ENCODE results near the gene DAB2. TPM values are rescaled to one million over a fixed set of nuclear protein-coding genes. Genes with fewer than 3 reads are reported as not detected.

The DAB2 gene
- total RNA-seq, 1 experiment from 2014 or later, result 2.3 TPM

- Histone ChIP-seq H4K5ac (ENCODE audit: insufficient read length, low read depth, low read length) (no peak overlapping the region), H3K27me3 (ENCODE audit: insufficient read depth, low read length) (no peaks in the 10 kb centered on the region), H3K14ac (ENCODE audit: insufficient read depth, low read length) (no peak overlapping the region), H2BK120ac (ENCODE audit: low read depth, low read length, poor library complexity, severe bottlenecking) (no peak overlapping the region), H3K56ac (ENCODE audit: insufficient read length, low read depth, low read length) (no peak overlapping the region), H3T11ph (ENCODE audit: low read length) (no peak overlapping the region), H3K9me3 (ENCODE audit: control insufficient read depth, low read depth, low read length) (no peaks in the 10 kb centered on the region), H3K4me2 (ENCODE audit: insufficient read depth, insufficient read length, low read length) (no peak overlapping the region), H4K20me1 (ENCODE audit: control insufficient read depth, insufficient read depth, insufficient read length) (no peaks in the 10 kb centered on the region), H3K23ac (ENCODE audit: insufficient read length, low read depth, low read length) (no peak overlapping the region), H3K9ac (ENCODE audit: extremely low read depth, insufficient read length, low read length) (no peak overlapping the region), H2BK12ac (ENCODE audit: insufficient read length, low read depth, low read length) (no peak overlapping the region), H2AK5ac (ENCODE audit: insufficient read length, low read length) (no peak overlapping the region), H2BK15ac (ENCODE audit: low read depth, low read length) (no peak overlapping the region), H3K4ac (ENCODE audit: low read depth, low read length) (no peak overlapping the region), H2BK20ac (ENCODE audit: low read depth, low read length, poor library complexity, severe bottlenecking) (no peak overlapping the region), H3K27ac (ENCODE audit: insufficient read length, low read depth, low read length) (no peak overlapping the region), H2AFZ (ENCODE audit: low read length) (no peak overlapping the region), H4K91ac (ENCODE audit: insufficient read length, low read depth, low read length) (no peak overlapping the region), H3K4me1 (ENCODE audit: insufficient read depth, low read length) (no peaks in the 10 kb centered on the region), H3K79me2 (ENCODE audit: insufficient read depth, low read length) (no peaks in the 10 kb centered on the region), H3K18ac (ENCODE audit: insufficient read length, low read depth, low read length) (no peak overlapping the region), H2BK5ac (ENCODE audit: insufficient read length, low read length) (no peak overlapping the region), H3K23me2 (ENCODE audit: insufficient read length, low read depth, low read length, poor library complexity, severe bottlenecking) (peaks cover 3% of the 10 kb centered on the region), H3K79me1 (ENCODE audit: insufficient read depth, low read depth, low read length, poor library complexity, severe bottlenecking) (no peaks in the 10 kb centered on the region), H4K8ac (replicated peaks; ENCODE audit: insufficient read length, low read depth, low read length) (no peak overlapping the region)
- Mint-ChIP-seq H3K36me3 (ENCODE audit: insufficient read depth in 1 of 3, low read depth in 3 of 3) (no peaks in the 10 kb centered on the region), H3K27me3 (ENCODE audit: low read depth) (no peaks in the 10 kb centered on the region), H3K4me1 (peaks cover 14 to 15% of the 10 kb centered on the region in 2 experiments), H3K27ac (no peak overlapping the region), H3K4me3 (no peak overlapping the region), H3K9me3 (no peaks in the 10 kb centered on the region)
- DNase-seq, result no peak
- no CpG with 5 or more reads among the region's 5 CpGs for WGBS (ENCODE audit: extremely low coverage, insufficient read length, low lambda C conversion rate)
- TF ChIP-seq, protein P1, sequence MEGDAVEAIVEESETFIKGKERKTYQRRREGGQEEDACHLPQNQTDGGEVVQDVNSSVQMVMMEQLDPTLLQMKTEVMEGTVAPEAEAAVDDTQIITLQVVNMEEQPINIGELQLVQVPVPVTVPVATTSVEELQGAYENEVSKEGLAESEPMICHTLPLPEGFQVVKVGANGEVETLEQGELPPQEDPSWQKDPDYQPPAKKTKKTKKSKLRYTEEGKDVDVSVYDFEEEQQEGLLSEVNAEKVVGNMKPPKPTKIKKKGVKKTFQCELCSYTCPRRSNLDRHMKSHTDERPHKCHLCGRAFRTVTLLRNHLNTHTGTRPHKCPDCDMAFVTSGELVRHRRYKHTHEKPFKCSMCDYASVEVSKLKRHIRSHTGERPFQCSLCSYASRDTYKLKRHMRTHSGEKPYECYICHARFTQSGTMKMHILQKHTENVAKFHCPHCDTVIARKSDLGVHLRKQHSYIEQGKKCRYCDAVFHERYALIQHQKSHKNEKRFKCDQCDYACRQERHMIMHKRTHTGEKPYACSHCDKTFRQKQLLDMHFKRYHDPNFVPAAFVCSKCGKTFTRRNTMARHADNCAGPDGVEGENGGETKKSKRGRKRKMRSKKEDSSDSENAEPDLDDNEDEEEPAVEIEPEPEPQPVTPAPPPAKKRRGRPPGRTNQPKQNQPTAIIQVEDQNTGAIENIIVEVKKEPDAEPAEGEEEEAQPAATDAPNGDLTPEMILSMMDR (conservative IDR thresholded peaks at IDR 0.05), result no peak
Observed at GRCh38 chr5:39400713-39401578, 23.8 kb downstream of the DAB2 start.

All from H9 (cell line).